Measurements from ENCODE around the gene CACTIN. TPM values are rescaled to one million over a fixed set of nuclear protein-coding genes. Genes with fewer than 3 reads are reported as not detected.
A peak's percentile ranks its signal among the peaks of the same experiment; 100 is the strongest.
"Not testable (repeated sequence)": the region's sequence is repeated elsewhere in the genome, so short reads cannot be mapped to it uniquely, and the experiment has no call there.

CACTIN gene
- total RNA-seq, 1 donor from 2014 or later = 43.9 TPM

DNA sequence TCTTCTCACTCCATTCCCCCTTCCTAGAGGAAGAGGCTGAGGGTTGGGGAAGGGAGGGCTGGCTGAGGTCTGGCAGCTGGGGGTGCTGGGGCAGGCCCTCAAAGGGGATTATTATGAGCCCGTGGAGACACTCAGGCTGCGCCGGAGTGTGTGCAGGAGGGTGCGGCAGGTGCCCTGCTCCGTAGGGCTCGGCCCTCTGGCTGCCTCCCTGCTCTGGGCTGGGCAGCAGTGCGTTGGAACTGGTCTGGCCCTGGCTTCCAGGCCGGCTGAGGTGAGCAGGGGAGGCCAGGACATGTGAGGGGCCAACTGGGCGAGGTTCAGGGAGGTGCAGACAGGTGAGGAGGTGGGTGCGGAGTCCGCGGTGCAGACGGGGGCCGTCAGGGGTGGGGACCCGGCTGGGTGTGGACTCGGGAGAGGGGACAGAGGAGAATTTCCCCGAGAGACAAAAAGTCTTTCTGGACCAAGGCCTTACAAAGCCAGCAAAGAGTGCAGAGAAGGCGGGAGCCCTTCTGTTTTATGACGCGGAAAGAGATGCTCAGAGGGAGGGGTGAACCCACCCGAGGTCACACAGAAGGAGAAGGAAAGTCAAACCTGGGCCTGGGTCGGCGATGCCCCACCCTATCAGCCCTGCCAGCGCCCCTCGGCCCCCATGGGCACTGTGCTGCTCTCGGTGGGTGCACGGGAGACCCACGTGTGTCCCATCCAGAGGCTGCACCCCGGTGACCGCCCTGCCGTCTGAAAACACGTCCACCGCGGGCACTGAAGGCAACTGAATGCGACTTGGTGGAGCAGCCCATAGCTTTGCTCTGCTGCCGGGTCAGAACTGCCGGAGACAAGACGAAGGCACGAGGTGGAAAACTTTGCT lies 42.7 kb upstream of the CACTIN start:
- H3K4me1 Mint-ChIP-seq (ENCODE audit: low read depth) = peaks cover 2% of the 10 kb centered on the region
- H3K27me3 Mint-ChIP-seq = no peaks in the 10 kb centered on the region
- H3K27ac Mint-ChIP-seq = no peak overlapping the region
- TF ChIP-seq, protein P1, sequence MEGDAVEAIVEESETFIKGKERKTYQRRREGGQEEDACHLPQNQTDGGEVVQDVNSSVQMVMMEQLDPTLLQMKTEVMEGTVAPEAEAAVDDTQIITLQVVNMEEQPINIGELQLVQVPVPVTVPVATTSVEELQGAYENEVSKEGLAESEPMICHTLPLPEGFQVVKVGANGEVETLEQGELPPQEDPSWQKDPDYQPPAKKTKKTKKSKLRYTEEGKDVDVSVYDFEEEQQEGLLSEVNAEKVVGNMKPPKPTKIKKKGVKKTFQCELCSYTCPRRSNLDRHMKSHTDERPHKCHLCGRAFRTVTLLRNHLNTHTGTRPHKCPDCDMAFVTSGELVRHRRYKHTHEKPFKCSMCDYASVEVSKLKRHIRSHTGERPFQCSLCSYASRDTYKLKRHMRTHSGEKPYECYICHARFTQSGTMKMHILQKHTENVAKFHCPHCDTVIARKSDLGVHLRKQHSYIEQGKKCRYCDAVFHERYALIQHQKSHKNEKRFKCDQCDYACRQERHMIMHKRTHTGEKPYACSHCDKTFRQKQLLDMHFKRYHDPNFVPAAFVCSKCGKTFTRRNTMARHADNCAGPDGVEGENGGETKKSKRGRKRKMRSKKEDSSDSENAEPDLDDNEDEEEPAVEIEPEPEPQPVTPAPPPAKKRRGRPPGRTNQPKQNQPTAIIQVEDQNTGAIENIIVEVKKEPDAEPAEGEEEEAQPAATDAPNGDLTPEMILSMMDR (IDR thresholded peaks at IDR 0.05; ENCODE audit: unreplicated experiment) = no peak
- no peak overlapping the region for H3K4me3 Mint-ChIP-seq (ENCODE audit: low read depth)
- no peak for DNase-seq (ENCODE audit: low spot score, unreplicated experiment)
- no peaks in the 10 kb centered on the region for H3K9me3 Mint-ChIP-seq (ENCODE audit: low read depth)
- peaks cover 2% of the 10 kb centered on the region for H3K36me3 Mint-ChIP-seq (ENCODE audit: insufficient read depth)

DNA sequence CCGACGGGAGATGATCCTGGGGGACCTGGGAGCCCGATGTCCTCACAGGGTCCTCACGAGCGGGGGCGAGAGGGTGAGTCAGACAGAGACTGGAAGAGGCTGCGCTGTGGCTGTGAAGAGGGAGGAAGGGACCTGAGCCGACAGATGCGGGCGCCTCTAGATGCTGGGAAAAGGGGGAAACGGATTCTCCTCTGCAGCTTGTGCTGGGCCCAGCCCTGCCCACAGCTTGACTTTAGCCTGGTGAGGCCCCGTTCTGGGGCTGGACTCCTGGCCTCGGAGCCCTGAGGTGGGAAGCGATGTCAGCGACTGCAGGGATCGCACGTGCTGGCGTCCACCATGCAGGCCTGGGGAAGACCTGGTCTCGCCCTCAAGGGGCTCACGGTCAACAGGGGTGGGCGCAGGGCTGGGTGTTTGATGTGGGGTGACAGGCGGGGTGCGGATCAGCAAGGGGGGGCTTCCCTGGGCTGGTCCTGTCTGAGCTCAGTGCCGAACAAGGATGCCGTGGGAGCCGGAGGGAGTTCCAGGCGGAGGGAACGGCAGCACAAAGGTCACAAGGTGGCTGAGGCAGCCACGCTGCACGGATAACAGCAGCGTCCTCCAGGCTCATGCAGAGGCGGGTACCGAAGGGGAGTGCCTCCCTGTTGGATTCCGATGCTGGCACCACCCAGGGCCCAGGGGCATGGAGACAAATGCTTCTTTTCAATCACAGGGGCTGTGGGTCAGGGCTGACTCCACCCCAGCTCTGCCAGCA lies 41.9 kb upstream of the CACTIN start:
- Mint-ChIP-seq H3K27me3 (no peaks in the 10 kb centered on the region), H3K4me3 (ENCODE audit: low read depth) (no peak overlapping the region), H3K9me3 (ENCODE audit: low read depth) (no peaks in the 10 kb centered on the region), H3K36me3 (ENCODE audit: insufficient read depth) (peaks cover 2% of the 10 kb centered on the region), H3K27ac (no peak overlapping the region), H3K4me1 (ENCODE audit: low read depth) (peaks cover 2% of the 10 kb centered on the region)
- TF ChIP-seq, protein P1 (IDR thresholded peaks at IDR 0.05; ENCODE audit: unreplicated experiment) = no peak
- no peak for DNase-seq (ENCODE audit: low spot score, unreplicated experiment)

DNA sequence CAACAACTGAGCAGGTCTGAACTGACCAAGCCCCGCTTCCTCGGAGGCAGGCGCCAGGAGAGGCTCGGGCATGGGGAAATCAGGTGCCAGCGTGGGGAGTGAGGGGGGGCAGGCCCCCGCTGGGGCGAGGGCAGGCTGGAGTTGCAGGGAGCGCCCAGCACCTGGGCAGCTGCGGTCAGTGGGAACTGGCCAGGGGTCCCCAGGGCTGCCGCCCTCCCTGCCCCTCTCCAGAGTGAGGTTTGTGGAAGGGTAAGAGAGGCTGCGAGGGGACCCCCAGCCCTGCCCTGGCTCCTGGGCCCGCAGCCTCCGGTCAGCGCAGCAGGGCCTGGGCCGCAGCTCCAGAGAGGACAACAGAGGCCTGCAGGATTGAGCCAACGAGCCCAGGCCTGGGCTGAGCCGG lies 41.2 kb upstream of the CACTIN start:
- no peaks in the 10 kb centered on the region for H3K9me3 Mint-ChIP-seq (ENCODE audit: low read depth)
- H3K4me3 Mint-ChIP-seq (ENCODE audit: low read depth) = no peak overlapping the region
- no peak overlapping the region for H3K27ac Mint-ChIP-seq

DNA sequence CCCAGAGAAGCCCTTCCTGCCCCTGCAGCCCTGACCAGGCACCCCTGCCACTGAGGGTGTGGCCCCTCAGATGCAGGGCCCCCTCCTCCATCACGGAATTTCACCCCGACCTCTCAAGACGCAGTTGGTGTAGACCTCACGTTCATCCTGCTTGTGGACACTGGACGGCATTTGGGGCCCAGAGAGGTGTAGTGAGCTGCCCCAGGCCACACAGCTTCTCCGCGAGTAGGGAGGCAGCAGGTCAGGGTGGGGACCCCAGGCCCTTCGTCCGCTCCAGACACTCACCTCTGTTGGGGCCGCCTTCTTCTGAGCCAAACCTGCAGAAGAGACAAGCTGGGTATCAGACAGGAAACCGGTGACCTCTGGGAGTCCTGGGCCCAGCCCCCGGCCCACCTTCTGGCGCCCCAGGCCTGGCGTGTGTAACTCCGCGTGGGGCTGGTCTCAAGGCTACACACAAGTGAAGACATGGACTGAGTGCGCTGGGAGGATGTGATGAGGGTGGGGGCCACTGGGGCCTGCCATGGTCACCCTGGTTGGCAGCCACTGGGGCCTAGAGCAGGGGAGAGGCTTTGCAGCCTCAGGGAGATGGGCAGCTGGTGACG lies 40.5 kb upstream of the CACTIN start:
- Mint-ChIP-seq H3K27me3 (no peaks in the 10 kb centered on the region), H3K36me3 (ENCODE audit: insufficient read depth) (peaks cover 6% of the 10 kb centered on the region), H3K4me3 (ENCODE audit: low read depth) (no peak overlapping the region), H3K27ac (peak overlapping the region; percentile 49), H3K9me3 (ENCODE audit: low read depth) (no peaks in the 10 kb centered on the region), H3K4me1 (ENCODE audit: low read depth) (peaks cover 2% of the 10 kb centered on the region)
- TF ChIP-seq, protein P1 (IDR thresholded peaks at IDR 0.05; ENCODE audit: unreplicated experiment) = no peak
- DNase-seq (ENCODE audit: low spot score, unreplicated experiment) = no peak

More for the DNA sequence above, 41.2 kb upstream of the CACTIN start:
- Mint-ChIP-seq H3K27me3 (no peaks in the 10 kb centered on the region), H3K4me1 (ENCODE audit: low read depth) (peaks cover 2% of the 10 kb centered on the region), H3K36me3 (ENCODE audit: insufficient read depth) (peaks cover 6% of the 10 kb centered on the region)
- TF ChIP-seq, protein P1 (IDR thresholded peaks at IDR 0.05; ENCODE audit: unreplicated experiment) = no peak
- no peak for DNase-seq (ENCODE audit: low spot score, unreplicated experiment)

DNA sequence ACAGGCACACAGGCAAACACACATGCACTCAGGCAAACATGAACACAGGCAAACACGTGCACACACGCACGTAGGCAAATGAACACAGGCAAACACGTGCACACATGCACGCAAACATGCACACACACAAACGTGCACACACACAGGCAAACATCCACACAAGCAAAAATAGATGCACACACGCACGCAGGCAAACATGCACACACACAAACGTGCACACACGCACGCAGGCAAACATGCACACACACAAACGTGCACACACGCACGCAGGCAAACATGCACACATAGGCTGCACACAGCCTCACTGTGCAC lies 39.9 kb upstream of the CACTIN start:
- H3K27me3 Mint-ChIP-seq; H3K9me3 Mint-ChIP-seq (ENCODE audit: low read depth); H3K4me1 Mint-ChIP-seq (ENCODE audit: low read depth); H3K27ac Mint-ChIP-seq; H3K4me3 Mint-ChIP-seq (ENCODE audit: low read depth); H3K36me3 Mint-ChIP-seq (ENCODE audit: insufficient read depth); DNase-seq (ENCODE audit: low spot score, unreplicated experiment): not testable (repeated sequence)

Data from progenitor cell of endocrine pancreas (in vitro differentiated cells).